Prostate gland (tissue), 2 donors: ENCODE results near the gene ITGA6. TPM values are rescaled to one million over a fixed set of nuclear protein-coding genes. Genes with fewer than 3 reads are reported as not detected.
A peak's percentile ranks its signal among the peaks of the same experiment; 100 is the strongest.

Source experiments
- DNase-seq: peaks from one replicate; pipeline ENCODE4 v3.0.0-alpha.2; 2019; ENCODE audit warnings: low spot score
- H3K27ac ChIP-seq, 2 donors: fragments of 200-600 bp; sonication (generic); 2 replicates each; pipeline ENCODE4 v1.5.1; 2017 to 2019
- H3K27me3 ChIP-seq: fragments of 200-600 bp; sonication (generic); replicated peaks from 2 replicates; pipeline ENCODE4 v1.5.1; 2019; ENCODE audit not compliant: insufficient read depth
- H3K36me3 ChIP-seq, 2 donors: fragments of 200-600 bp; sonication (generic); 1 replicate in 1 of 2; 2 replicates in 1 of 2; pipeline versions ENCODE4 v1.5.1 to v1.8.1; 2017 to 2019
- H3K4me1 ChIP-seq: fragments of 200-600 bp; sonication (generic); replicated peaks from 2 replicates; pipeline ENCODE4 v1.5.1; 2019
- H3K4me3 ChIP-seq, 2 donors: fragments of 200-600 bp; sonication (generic); 2 replicates each; pipeline ENCODE4 v1.5.1; 2017 to 2019
- H3K9me3 ChIP-seq: fragments of 200-600 bp; sonication (generic); 2 replicates; pipeline ENCODE4 v1.5.1; 2017
- CTCF ChIP-seq, 4 experiments: fragments of 200-600 bp in 2 of 4; fragments of 450-650 bp in 2 of 4; sonication (generic) in 2 of 4; IDR thresholded peaks; 1 replicate in 3 of 4; 2 replicates in 1 of 4; pipeline ENCODE4 v1.5.1; 2016 to 2019; ENCODE audit warnings: antibody characterized with exemption in 4 of 4, mild to moderate bottlenecking in 2 of 4, moderate library complexity in 2 of 4
- POLR2A ChIP-seq: fragments of 450-650 bp; IDR thresholded peaks from one replicate; pipeline ENCODE4 v1.6.1; 2016; ENCODE audit warnings: antibody characterized with exemption, mild to moderate bottlenecking
- POLR2AphosphoS5 ChIP-seq: sonication (generic); formaldehyde crosslinking; IDR thresholded peaks from one replicate; pipeline ENCODE4 v1.6.1; 2017; ENCODE audit warnings: antibody characterized with exemption
- WGBS: methylation state at CpG from one replicate; pipeline ENCODE4 v1.1.5; 2018; 5-methylcytosine and 5-hydroxymethylcytosine counted together
- intact Hi-C: fragments of 100-400 bp; cut with DNase I; formaldehyde crosslinking; loops from one replicate; pipeline ENCODE4 v1.14.2; 2022
- total RNA-seq, 2 donors: library from RNA; depleted of rRNA; stranded (reverse); fragments of >200 nt; gene quantifications; one replicate each; pipeline ENCODE4 v1.1.0, GENCODE V29; 2016

ITGA6 gene
- total RNA-seq: 100 to 1,000 TPM in 1 of 2 donors, 10 to 100 TPM in 1; 71.7 to 249 TPM

DNA sequence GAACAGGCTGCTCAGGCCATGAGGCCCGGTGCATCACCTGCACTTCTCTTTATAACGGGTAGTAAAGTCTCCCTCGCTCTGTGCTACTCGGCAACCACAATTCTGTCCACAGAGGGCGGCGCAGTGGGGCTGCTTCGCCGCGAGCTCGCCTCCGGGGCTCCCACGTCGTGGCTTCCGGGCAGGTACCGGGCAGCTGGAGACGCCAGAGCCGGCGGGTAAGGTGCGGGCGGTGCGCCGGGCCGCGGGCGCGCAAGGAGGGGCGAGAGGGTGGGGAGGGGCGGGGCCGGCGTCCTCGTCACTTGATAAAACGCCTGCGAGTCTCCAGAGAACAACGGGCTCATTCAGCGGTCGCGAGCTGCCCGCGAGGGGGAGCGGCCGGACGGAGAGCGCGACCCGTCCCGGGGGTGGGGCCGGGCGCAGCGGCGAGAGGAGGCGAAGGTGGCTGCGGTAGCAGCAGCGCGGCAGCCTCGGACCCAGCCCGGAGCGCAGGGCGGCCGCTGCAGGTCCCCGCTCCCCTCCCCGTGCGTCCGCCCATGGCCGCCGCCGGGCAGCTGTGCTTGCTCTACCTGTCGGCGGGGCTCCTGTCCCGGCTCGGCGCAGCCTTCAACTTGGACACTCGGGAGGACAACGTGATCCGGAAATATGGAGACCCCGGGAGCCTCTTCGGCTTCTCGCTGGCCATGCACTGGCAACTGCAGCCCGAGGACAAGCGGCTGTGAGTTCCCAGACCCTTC lies at the start of gene ITGA6:
ITGA6 (plus strand) TSS at position 331 of the 734 bp plus-strand sequence.
- H3K9me3 ChIP-seq: no peaks in the 10 kb centered on the region
- no peaks in the 10 kb centered on the region for H3K36me3 ChIP-seq
- intact Hi-C loops: no loop called here
- H3K4me3 ChIP-seq: peak within 1 kb of the TSS; percentile 69 to 89
- no peaks in the 10 kb centered on the region for H3K27me3 ChIP-seq
- under 1% methylated on average over 55 of the region's 79 CpGs for WGBS
- H3K27ac ChIP-seq: peak within 1 kb of the TSS; percentile 87 to 90
- H3K4me1 ChIP-seq: no peaks in the 10 kb centered on the region
- peak; percentile 90 for DNase-seq
- TF ChIP-seq CTCF (IDR thresholded peaks at IDR 0.05) (peak in 2 of 4 experiments; percentile 20 to 43), POLR2AphosphoS5 (peak; percentile 84), POLR2A (peak; percentile 90)

DNA sequence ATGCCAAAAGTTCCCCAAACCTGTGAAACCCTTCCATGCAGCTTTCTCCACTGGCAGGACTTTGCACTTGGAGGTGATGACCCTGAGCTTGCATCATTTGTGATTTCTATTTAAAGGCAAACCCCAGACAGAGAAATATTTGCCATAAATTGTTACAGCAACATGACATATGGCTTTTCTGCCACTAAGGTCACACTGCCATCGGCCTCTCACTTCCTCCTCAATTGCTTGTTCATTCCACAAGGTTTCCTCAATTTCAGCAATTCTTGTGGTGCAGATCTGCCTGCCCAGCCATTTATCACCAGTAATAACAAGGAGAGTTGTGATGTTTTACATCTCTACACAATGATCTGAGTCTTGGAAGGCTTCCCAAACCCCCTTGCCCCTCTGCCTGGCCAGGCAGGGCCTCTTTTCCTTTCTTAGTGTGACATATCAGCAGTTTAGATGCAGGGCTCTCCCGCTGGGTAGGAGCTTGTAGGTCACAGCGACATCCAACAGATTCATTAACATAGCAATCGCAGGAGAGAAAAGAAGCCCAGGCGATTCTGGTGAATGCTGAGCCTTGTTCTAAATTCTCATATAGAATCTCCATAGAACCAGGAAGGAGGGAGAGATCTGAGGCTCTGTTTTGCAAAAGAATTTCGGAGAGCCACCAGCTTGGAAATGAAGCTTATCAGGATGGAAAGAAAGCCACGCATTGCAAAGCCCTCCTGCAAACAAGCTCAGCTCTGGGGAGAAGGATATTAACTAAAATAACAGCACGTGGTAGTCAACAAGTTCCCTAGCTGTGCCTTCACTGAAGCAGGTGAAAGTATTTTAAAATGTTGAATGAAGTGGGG lies 46.7 kb upstream of the ITGA6 start:
- TF ChIP-seq CTCF (IDR thresholded peaks at IDR 0.05): no peak
- TF ChIP-seq POLR2A: no peak
- TF ChIP-seq POLR2AphosphoS5: no peak
- H3K4me3 ChIP-seq: no peak overlapping the region
- no peaks in the 10 kb centered on the region for H3K36me3 ChIP-seq
- H3K9me3 ChIP-seq: no peaks in the 10 kb centered on the region
- no peaks in the 10 kb centered on the region for H3K27me3 ChIP-seq
- H3K27ac ChIP-seq: no peak overlapping the region
- DNase-seq: no peak
- intact Hi-C loops: no loop called here
- H3K4me1 ChIP-seq: no peaks in the 10 kb centered on the region
- WGBS: 46% methylated on average over 8 of the region's 8 CpGs

- no peak for DNase-seq
Measured at GRCh38 chr2:172381275-172382027, 45.9 kb upstream of the ITGA6 start.

GRCh38 chr2:172387361-172387760 lies 40.0 kb upstream of the ITGA6 start:
- no peak for DNase-seq
- no peaks in the 10 kb centered on the region for H3K36me3 ChIP-seq

More at GRCh38 chr2:172381275-172382027, 45.9 kb upstream of the ITGA6 start:
- Histone ChIP-seq H3K36me3 (no peaks in the 10 kb centered on the region), H3K4me3 (no peak overlapping the region), H3K27ac (no peak overlapping the region), H3K27me3 (no peaks in the 10 kb centered on the region), H3K4me1 (no peaks in the 10 kb centered on the region), H3K9me3 (no peaks in the 10 kb centered on the region)
- TF ChIP-seq POLR2A (no peak), POLR2AphosphoS5 (no peak), CTCF (IDR thresholded peaks at IDR 0.05) (no peak)
- intact Hi-C loops: no loop called here
- WGBS: 62% methylated on average over 3 of the region's 3 CpGs

More at GRCh38 chr2:172387361-172387760, 40.0 kb upstream of the ITGA6 start:
- intact Hi-C loops: no loop called here
- H3K4me3 ChIP-seq: no peak overlapping the region
- peaks cover 3% of the 10 kb centered on the region for H3K4me1 ChIP-seq
- H3K9me3 ChIP-seq: no peaks in the 10 kb centered on the region
- H3K27ac ChIP-seq: no peak overlapping the region
- WGBS: 38% methylated on average over 4 of the region's 4 CpGs
- H3K27me3 ChIP-seq: no peaks in the 10 kb centered on the region
- TF ChIP-seq CTCF (IDR thresholded peaks at IDR 0.05) (no peak), POLR2A (no peak)
